GM10266 (cell line): ENCODE results near the gene DDX54.

Experiments used
- DNase-seq: peaks from one replicate; pipeline ENCODE4 v3.0.0; 2012; ENCODE audit errors: extremely low spot score
- CTCF ChIP-seq: IDR thresholded peaks from 2 replicates; pipeline ENCODE4 v1.5.1; 2012; ENCODE audit warnings: mild to moderate bottlenecking, low read depth; ENCODE audit not compliant: control insufficient read depth, insufficient read depth; ENCODE audit errors: missing control alignments

Gene DDX54

GRCh38 chr12:113196582-113196981 is 11.3 kb upstream of the DDX54 start:
- no peak for TF ChIP-seq CTCF
- DNase-seq: no peak

DNA sequence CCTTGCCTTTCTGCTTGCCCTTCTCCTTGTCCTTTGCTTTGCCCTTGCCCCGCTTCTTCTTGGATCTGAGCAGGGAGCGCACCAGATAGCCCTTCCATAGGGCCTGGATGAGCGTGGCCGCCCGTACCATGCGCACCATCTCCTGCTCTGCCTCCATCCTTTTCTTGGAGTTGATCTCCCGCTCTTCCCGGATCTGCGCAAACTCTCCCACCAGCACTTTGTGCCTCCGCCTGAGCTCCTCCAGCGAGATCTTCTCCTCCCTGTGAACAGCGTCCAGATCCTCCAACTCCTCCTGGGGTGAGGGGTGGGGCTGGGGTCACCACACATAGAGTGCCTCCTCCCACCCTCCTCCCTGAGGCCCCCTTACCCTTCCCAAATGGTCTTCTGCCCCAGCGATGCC is 10.3 kb upstream of the DDX54 start:
- DNase-seq: no peak
- TF ChIP-seq CTCF: no peak

DNA sequence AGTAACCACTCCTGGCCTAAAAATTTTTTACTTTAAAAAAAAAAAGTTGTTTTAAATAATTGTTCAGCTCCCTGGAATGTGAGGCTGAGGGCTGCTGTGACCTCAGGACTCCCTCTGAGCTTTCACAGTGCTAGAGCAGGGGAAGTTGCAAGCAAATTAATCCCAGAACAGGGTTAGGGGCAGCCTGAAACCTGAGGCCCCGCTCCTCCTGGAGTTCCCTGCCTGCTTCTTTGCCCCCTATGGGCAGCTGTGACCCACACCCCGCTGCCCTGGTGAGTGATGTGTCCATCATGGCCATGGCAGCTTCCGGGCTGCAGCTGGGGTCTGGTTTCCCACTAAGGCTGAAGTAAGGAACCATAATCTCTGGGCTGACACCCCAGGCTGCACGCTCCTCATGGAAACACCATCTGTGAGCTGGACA is 9.7 kb upstream of the DDX54 start:
- no peak for TF ChIP-seq CTCF
- DNase-seq: no peak

GRCh38 chr12:113191227-113191626 is 5.9 kb upstream of the DDX54 start:
- no peak for TF ChIP-seq CTCF
- DNase-seq: no peak

DNA sequence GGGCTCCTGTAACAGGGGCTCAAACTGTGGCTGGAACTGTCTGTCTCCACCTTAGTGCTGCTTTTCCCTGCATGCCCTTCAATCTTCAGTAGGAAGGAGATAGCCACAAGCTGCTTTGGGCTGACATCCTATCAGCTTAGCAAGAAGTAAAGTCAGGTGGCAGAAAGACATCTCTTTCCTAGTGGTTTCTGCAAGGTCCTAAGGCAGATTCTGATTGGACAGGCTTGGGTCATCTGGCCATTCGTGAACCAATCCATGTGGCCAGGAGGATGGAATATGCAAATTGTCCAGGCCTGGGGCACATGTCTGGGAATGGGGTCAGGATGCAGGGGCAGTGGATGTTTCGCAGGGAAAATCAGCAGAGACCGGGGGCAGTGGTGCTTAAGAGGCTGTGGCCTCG is 5.5 kb upstream of the DDX54 start:
- DNase-seq: no peak
- TF ChIP-seq CTCF: no peak

- no peak for DNase-seq
- TF ChIP-seq CTCF: no peak
Measured at GRCh38 chr12:113189361-113189760, 4.1 kb upstream of the DDX54 start.

DNA sequence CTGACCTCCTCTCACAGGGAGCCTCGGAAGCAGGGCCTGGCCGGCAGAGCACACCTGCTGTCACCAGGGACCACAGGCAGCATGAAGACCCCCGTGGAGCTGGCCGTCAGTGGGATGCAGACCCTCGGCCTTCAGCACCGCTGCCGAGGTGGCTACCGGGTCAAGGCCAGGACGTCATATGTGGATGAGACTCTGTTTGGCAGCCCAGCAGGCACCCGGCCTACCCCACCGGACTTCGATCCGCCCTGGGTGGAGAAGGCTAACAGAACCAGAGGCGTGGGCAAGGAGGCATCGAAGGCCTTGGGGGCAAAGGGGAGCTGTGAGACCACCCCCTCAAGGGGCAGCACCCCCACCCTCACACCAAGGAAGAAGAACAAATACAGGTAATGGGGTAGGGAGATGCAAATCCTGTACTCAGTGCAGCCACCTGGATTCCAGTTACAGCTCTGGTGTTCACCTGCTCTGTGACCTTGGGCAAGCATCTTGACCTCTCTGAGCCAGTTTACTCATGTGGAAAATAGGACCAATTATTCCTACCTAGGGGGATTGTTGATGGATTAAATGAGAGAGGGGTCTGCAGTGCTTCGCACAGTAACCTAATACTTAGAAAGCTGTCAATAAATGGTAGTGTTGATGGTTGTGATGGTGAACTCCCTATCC is 1.5 kb upstream of the DDX54 start:
- TF ChIP-seq CTCF: no peak
- DNase-seq: no peak
